Fibroblast of pulmonary artery (primary cell): ENCODE data around the gene FYTTD1.
"Not testable (repeated sequence)": the region's sequence is repeated elsewhere in the genome, so short reads cannot be mapped to it uniquely, and the experiment has no call there.

Source experiments
- DNase-seq: peaks from one replicate; pipeline ENCODE4 v3.0.0-alpha.2; 2010; ENCODE audit warnings: low read depth
- H3K4me3 ChIP-seq: replicated peaks from 2 replicates; pipeline ENCODE4 v1.5.1; 2011; ENCODE audit warnings: low read depth, mild to moderate bottlenecking, control low read depth, low read length, moderate library complexity
- TF ChIP-seq, protein P1 (sequence below): IDR thresholded peaks from 2 replicates; pipeline ENCODE4 v1.5.1; 2011; ENCODE audit warnings: mild to moderate bottlenecking, control low read depth, low read length, inconsistent platforms; ENCODE audit errors: missing control alignments

The FYTTD1 gene, protein sequence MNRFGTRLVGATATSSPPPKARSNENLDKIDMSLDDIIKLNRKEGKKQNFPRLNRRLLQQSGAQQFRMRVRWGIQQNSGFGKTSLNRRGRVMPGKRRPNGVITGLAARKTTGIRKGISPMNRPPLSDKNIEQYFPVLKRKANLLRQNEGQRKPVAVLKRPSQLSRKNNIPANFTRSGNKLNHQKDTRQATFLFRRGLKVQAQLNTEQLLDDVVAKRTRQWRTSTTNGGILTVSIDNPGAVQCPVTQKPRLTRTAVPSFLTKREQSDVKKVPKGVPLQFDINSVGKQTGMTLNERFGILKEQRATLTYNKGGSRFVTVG

DNA sequence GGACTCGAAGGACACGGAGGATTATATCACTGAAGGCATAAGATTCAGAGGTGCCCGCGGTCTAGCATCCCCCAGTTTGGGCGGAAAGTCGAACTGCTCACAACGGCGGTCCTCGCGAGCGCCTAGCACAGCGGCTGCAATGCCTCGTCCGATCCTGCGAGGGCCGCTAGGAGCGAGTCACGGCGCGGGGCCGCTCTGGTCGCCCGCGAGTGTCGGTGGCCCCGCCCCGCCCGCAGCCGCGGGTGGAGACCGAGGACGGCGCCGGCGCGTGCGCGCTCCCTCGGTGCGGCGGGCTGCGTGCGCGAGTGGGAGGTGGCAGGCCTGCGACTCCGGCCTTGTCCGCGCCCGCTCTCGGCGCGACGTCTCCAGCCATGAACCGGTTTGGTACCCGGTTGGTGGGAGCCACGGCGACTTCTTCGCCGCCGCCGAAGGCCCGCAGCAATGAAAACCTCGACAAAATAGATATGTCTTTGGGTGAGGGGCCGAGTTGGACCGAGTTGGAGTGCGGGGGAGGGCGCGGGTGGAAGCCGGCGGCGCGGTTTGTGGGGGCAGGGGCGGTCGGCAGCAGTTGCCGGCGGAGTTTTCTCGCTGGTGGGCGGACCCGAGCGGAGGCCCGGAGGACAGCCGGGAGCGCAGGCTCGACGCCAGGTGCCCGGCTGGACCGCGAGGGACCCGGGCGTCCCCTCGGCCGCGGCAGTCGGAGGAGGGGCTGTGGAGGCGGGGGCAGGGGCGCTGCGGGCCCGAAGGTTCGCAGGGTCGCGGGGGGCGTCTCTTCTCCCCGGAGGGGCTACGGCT, at the start of gene FYTTD1:
FYTTD1 (plus strand) TSS at position 283 of the 795 bp plus-strand sequence; CDS start at position 372, 89 bp downstream.
- TF ChIP-seq, protein P1, sequence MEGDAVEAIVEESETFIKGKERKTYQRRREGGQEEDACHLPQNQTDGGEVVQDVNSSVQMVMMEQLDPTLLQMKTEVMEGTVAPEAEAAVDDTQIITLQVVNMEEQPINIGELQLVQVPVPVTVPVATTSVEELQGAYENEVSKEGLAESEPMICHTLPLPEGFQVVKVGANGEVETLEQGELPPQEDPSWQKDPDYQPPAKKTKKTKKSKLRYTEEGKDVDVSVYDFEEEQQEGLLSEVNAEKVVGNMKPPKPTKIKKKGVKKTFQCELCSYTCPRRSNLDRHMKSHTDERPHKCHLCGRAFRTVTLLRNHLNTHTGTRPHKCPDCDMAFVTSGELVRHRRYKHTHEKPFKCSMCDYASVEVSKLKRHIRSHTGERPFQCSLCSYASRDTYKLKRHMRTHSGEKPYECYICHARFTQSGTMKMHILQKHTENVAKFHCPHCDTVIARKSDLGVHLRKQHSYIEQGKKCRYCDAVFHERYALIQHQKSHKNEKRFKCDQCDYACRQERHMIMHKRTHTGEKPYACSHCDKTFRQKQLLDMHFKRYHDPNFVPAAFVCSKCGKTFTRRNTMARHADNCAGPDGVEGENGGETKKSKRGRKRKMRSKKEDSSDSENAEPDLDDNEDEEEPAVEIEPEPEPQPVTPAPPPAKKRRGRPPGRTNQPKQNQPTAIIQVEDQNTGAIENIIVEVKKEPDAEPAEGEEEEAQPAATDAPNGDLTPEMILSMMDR: peak; percentile 22
- peak; percentile 88 for DNase-seq
- peak within 1 kb of the TSS; percentile 66 for H3K4me3 ChIP-seq

DNA sequence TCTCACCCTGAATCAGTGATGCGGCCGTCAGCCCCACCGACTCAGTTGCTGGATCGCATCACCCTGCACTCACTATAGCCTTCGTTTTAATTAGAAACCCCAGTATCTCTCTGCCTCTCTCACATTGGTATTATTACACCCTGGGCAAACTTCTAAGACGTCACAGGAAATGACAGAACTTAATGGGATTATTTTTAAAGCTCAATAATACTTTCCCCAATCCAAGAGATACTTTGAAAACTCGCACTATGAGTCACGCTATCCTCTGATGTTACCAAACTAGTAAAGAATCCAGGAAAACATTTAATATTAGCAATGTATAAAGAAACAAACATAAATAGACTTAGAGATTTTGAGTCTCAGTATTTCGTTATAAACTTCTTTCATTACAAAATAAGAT, 49.6 kb upstream of the FYTTD1 start:
- TF ChIP-seq, protein P1: no peak
- H3K4me3 ChIP-seq: no peak overlapping the region
- DNase-seq: peak; percentile 39

DNA sequence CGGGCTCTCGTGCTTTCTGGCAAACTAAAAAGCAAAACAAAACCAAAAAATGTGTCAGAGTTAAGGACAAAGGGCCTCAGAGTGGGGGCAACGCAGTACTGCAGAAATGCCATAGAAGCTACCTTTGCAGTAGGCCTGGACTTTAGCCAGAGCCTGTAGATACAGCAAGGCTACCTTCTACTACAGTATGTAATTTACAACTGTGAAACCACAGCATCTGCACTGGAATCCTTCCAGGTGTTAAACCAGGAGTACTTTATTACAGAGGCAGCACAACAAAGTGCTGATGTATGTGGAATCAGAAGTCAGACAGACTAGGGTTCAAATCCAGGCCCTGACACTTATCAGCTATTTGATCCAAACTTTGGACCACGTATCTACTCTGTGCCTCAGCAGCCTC, 47.8 kb upstream of the FYTTD1 start:
- TF ChIP-seq, protein P1: no peak
- no peak overlapping the region for H3K4me3 ChIP-seq
- no peak for DNase-seq

DNA sequence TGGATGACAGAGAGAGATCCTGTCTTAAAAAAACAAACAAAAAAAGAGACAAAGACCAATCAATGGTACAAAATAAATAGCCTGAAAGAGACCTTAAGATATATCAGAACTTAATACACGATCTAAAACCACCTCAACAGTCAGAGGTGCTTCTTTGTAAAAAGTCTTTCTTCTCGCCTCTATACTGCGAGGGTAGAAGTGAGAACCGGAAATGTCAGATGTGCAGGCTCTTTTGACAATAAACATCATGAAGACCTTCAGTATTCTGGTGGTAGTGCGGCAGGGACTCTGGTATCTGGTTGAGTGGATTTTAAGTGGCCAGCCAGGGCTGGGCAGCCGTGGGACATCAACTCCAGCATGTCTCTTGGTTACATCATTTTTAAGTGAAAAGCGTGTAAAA, 43.0 kb upstream of the FYTTD1 start:
- TF ChIP-seq, protein P1: no peak
- DNase-seq: no peak
- H3K4me3 ChIP-seq: no peak overlapping the region

DNA sequence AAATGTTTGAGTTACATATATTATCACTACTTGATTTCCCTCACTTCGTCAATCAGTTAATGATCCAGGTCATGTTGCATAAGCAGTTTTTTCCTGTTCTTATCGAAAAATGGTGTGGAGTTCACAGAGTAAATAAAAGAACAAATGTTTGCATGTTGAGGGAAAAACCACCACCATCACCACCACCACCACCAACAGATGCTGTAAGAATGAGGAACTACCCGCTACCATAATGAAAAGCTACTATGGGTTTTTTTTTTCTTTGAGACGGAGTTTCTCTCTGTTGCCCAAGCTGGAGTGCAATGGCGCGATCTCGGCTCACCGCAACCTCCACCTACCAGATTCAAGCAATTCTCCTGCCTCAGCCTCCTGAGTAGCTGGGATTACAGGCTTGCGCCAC, 40.5 kb upstream of the FYTTD1 start:
- H3K4me3 ChIP-seq: no peak overlapping the region
- DNase-seq: no peak
- TF ChIP-seq, protein P1: no peak

DNA sequence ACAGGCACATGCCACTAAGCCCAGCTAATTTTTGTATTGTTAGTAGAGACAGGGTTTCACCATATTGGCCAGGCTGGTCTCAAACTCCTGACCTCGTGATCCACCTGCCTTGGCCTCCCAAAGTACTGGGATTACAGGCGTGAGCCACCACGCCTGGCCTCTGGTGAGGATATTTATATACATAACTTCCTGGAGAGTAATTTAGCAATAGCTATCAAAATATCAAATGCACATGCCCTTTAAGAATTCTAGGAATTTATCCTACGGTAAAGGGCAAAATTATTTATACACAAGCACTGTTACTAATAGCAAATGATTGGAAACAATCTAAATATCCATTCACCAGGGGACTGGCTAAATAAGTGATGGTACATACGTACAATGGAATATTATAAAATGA, 38.7 kb upstream of the FYTTD1 start:
- peak; percentile 14 for DNase-seq

DNA sequence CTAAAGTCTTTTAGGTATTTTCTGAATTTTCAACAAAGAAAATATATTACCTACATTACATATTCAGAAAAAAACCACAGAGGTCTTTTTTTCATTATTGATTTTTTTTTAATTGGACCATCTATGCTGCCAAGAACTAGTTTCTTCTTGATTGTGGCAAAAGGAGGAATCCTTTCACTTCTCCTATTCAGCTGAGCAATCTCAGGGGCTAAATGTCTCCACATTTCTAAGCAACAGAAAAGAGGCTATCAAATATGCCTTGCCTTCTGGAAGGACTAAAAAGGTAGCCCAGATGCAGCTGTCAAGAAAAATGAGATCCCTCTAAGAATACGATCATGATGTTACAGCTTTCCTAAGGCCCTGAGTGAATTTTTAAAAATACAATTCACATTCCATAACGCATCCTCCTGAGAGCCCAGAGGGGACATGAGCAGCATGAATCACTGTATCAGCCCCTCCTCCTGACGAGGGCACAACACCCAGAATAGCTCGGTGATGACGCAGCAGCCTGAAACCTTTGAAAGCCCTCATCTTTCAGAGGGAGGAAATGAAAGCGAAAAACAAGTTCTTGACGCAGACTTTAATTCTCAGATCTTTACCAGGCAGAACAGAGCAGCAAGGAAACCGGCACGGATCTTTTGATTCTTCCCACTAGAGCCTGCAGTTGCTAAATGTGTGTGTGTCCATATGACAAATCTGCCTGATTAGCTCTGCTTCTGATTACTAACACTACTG, 37.5 kb upstream of the FYTTD1 start:
- H3K4me3 ChIP-seq: peak overlapping the region; percentile 56
- DNase-seq: peak; percentile 98
- TF ChIP-seq, protein P1: no peak

More for the DNA sequence above, 38.7 kb upstream of the FYTTD1 start:
- not testable (repeated sequence) for H3K4me3 ChIP-seq
